ENCODE measurements around the gene SMIM14.
"Not testable (repeated sequence)": the region's sequence is repeated elsewhere in the genome, so short reads cannot be mapped to it uniquely, and the experiment has no call there.

Gene SMIM14

GRCh38 chr4:39533541-39533940, 105.1 kb downstream of the SMIM14 start:
- no peak for DNase-seq (ENCODE audit: low read depth in 2 of 3, low spot score in 2 of 3)

DNA sequence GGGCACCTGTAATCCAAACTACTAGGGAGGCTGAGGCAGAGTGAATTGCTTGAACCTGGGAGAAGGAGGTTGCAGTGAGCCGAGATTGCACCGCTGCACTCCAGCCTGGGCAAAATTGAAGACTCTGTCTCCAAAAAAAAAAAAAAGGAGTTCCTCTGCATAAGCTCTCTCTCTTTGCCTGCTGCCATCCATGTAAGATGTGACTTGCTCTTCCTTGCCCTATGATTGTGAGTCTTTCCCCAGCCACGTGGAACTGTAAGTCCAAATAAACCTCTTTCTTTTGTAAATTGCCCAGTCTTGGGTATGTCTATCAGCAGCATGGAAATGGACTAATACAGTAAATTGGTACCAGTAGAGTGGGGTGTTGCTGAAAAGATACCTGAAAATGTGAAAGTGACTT, 106.4 kb downstream of the SMIM14 start:
- not testable (repeated sequence) for DNase-seq (ENCODE audit: low read depth in 2 of 3, low spot score in 2 of 3)

GRCh38 chr4:39530682-39531081, 108.0 kb downstream of the SMIM14 start:
- no peak for DNase-seq (ENCODE audit: low read depth in 2 of 3, low spot score in 2 of 3)

DNA sequence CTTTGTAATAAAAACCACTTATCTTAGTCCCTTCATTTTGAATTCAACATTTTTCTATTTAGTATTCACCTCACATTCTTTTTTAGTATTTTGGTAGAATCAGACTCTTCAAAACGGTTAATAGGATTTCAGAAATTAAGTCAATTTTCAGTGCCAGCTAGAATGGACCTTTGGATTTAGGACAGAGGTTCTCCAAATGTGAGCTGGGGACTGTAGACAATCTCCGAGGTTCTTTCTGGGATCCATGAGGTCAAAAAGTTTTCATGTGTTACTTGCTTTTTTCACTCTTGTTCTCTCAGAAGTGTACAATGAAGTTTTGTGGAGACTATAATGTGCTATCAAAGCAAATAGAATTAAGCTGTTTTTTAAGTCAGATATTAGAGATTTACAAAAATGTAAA, 109.1 kb downstream of the SMIM14 start:
- no peak for DNase-seq (ENCODE audit: low read depth in 2 of 3, low spot score in 2 of 3)

DNA sequence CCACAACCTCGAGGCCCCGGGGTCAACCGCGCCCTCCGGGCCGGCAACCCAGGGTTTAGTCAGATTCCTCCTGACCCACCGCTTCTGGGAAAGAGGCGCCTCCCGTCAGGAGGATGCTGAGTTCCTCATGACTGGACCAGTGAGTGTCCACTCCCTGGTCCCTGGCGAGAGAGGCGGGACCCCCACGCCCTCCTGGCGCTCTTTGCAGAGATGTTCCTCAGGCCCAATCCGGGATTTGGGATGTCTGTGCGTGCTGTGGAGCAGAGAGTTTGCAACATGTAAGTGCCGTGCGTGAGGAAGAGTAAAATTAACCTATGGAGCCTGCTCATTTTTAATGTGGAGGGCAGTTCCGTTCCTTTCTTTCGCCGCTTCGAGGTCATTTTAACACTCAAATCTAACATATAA, 110.6 kb downstream of the SMIM14 start:
- no peak for DNase-seq (ENCODE audit: low read depth in 2 of 3, low spot score in 2 of 3)

GRCh38 chr4:39527296-39528060, 111.2 kb downstream of the SMIM14 start, which contains the start of gene UGDH:
Gene UGDH, minus strand, starts transcription at chr4:39527439. Its CDS starts 5,927 bp downstream, at chr4:39521512.
- peak; percentile 62 to 86 (median 75) for DNase-seq (ENCODE audit: low read depth in 2 of 3, low spot score in 2 of 3)

- DNase-seq (ENCODE audit: low read depth in 2 of 3, low spot score in 2 of 3), result peak in 2 of 3 experiments; percentile 12 to 13
Measured at GRCh38 chr4:39526765-39527295, 111.8 kb downstream of the SMIM14 start.

GRCh38 chr4:39525822-39526690, 112.6 kb downstream of the SMIM14 start:
- DNase-seq (ENCODE audit: low read depth in 2 of 3, low spot score in 2 of 3), result no peak

GRCh38 chr4:39524161-39524957, 114.3 kb downstream of the SMIM14 start:
- no peak for DNase-seq (ENCODE audit: low read depth in 2 of 3, low spot score in 2 of 3)

DNA sequence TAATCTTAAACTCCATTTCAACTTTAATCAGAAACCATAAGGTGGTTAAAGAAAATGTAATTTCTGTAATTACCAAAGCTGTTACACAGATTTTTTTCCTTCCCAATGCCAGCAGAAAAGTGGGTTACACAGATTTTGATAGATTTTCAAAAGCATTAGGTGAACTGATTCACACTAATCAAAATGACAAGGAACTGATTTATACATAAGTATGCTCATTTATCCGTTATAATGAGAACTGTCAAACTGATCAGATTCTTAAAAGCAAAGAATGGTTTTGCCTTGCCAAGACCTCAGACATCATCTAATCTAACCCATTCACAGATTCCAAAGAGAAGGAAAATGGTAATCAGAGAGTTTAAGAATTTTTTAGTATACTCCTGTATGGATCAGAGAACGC, 116.6 kb downstream of the SMIM14 start:
- no peak for DNase-seq (ENCODE audit: low read depth in 2 of 3, low spot score in 2 of 3)

DNA sequence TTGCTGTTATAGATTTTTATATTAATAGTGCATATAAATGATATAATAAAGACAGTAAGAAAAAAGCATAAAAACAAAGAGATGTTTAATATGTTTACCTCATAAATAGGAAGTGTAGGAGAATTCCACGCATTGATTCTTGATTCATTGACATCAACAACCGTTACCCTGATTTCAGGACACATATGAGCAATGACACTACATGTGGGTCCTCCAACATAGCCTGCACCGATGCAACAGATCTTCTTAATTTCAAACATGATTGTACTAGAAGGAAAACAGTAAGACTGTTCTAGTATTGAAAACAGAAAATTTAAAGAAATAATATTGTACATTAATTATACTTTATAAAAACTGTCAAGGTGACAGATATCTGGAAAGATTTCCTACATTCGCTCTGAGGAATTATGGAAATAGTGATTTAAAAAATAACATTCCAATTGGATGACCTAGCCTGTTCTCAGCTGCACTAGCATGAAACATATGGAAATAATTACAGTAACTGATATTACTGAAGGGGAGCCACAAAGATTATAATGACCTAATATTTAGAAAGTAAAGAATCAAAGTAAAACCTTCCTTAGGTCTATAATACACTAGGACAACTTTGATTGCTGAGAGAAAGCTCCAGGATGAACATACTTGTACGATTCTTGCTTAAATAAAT, 117.3 kb downstream of the SMIM14 start:
- no peak for DNase-seq (ENCODE audit: low read depth in 2 of 3, low spot score in 2 of 3)

DNA sequence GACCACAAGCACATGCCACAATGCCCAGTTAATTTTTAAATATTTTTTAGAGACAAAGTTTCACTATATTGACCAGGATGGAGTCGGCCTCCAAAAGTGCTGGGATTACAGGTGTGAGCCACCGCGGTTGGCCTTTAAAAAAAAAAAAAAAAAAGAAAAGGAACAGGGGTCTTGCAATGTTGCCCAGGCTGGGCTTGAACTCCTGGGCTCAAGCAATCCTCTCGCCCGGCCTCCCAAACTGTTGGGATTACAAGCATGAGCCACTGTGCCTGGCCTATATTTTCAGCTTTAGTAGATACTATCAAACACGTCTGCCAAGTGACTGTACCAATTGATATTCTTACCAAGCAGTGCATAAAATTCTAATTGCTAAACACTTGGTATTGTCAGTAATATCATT, 120.2 kb downstream of the SMIM14 start:
- DNase-seq (ENCODE audit: low read depth in 2 of 3, low spot score in 2 of 3), result no peak

- DNase-seq (ENCODE audit: low read depth in 2 of 3, low spot score in 2 of 3), result no peak
Measured at GRCh38 chr4:39516407-39516966, 122.2 kb downstream of the SMIM14 start.

GRCh38 chr4:39515669-39516401, 122.8 kb downstream of the SMIM14 start:
- DNase-seq (ENCODE audit: low read depth in 2 of 3, low spot score in 2 of 3), result not testable (repeated sequence)

- DNase-seq (ENCODE audit: low read depth in 2 of 3, low spot score in 2 of 3), result no peak
Measured at GRCh38 chr4:39514888-39515401, 123.7 kb downstream of the SMIM14 start.

DNA sequence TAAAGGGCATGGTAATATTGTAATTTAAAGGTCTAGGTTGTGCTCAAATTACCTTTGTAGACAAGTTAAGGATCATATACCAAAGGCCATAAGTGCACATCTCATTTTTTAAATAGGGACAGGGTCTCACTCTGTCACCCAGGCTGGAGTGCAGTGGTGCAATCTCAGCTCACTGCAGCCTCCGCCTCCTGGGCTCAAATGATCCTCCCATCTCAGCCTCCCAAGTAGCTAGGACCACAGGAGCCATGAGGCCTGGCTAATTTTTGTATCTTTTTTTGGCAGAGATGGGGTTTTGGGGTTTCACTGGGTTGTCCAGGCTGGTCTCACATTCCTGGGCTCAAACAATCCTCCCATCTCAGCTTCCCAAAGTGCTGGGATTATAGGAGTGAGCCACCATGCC, 124.4 kb downstream of the SMIM14 start:
- not testable (repeated sequence) for DNase-seq (ENCODE audit: low read depth in 2 of 3, low spot score in 2 of 3)

- no peak for DNase-seq (ENCODE audit: low read depth in 2 of 3, low spot score in 2 of 3)
Measured at GRCh38 chr4:39510348-39510929, 128.2 kb downstream of the SMIM14 start.

GRCh38 chr4:39505581-39505980, 133.1 kb downstream of the SMIM14 start:
- no peak for DNase-seq (ENCODE audit: low read depth in 2 of 3, low spot score in 2 of 3)

DNA sequence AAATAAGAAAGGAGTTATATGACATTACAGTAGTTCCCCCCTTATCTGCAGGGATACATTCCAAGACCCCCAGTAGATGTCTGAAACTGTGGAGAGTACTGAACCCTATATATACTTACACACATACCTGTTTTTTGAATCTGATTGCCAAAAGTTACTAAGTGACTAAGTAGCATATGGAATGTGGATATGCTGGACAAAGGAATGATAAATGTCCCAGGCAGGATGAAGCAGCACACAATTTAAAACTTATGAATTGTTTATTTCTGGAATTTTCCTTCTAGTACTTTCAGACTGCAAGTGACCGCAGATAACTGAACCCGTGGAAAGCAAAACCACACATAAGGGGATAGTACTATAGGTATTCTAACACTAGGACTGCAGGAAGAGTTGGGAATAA, 134.1 kb downstream of the SMIM14 start:
- DNase-seq (ENCODE audit: low read depth in 2 of 3, low spot score in 2 of 3), result no peak
